ENCODE measurements around the gene ABCB6. TPM values are rescaled to one million over a fixed set of nuclear protein-coding genes. Genes with fewer than 3 reads are reported as not detected.

Gene ABCB6
- total RNA-seq, 1 donor from 2014 or later = 27.4 TPM

DNA sequence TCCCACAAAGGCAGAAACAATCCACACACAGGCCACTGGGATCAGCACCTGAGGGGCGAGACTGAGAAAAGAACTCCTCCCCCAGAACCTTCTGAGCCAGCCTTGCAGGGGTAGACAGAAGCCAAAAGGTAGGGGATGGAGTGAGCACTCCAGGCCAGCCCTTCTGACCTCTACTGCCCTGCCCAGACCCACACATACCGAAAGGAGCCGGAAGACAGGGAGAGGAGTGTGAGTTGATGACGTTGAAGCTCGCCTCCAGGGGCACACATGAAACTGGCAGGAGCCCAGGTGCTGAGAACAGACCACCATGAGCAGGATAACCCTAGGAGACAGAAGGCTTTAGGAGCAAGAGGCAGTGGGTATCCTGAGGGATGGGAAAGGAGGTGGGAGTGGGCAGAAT lies 50.8 kb downstream of the ABCB6 start:
- H3K27ac Mint-ChIP-seq (ENCODE audit: unreplicated experiment) = no peak overlapping the region
- peaks cover 2% of the 10 kb centered on the region for H3K36me3 Mint-ChIP-seq (ENCODE audit: low read depth)
- H3K4me1 Mint-ChIP-seq (ENCODE audit: low read depth) = peaks cover 11% of the 10 kb centered on the region
- no peaks in the 10 kb centered on the region for H3K9me3 Mint-ChIP-seq (ENCODE audit: low read depth)
- TF ChIP-seq, protein P1, sequence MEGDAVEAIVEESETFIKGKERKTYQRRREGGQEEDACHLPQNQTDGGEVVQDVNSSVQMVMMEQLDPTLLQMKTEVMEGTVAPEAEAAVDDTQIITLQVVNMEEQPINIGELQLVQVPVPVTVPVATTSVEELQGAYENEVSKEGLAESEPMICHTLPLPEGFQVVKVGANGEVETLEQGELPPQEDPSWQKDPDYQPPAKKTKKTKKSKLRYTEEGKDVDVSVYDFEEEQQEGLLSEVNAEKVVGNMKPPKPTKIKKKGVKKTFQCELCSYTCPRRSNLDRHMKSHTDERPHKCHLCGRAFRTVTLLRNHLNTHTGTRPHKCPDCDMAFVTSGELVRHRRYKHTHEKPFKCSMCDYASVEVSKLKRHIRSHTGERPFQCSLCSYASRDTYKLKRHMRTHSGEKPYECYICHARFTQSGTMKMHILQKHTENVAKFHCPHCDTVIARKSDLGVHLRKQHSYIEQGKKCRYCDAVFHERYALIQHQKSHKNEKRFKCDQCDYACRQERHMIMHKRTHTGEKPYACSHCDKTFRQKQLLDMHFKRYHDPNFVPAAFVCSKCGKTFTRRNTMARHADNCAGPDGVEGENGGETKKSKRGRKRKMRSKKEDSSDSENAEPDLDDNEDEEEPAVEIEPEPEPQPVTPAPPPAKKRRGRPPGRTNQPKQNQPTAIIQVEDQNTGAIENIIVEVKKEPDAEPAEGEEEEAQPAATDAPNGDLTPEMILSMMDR (IDR thresholded peaks at IDR 0.05) = no peak
- DNase-seq (ENCODE audit: low spot score) = no peak
- H3K4me3 Mint-ChIP-seq (ENCODE audit: unreplicated experiment) = no peak overlapping the region
- no peaks in the 10 kb centered on the region for H3K27me3 Mint-ChIP-seq (ENCODE audit: low read depth)

DNA sequence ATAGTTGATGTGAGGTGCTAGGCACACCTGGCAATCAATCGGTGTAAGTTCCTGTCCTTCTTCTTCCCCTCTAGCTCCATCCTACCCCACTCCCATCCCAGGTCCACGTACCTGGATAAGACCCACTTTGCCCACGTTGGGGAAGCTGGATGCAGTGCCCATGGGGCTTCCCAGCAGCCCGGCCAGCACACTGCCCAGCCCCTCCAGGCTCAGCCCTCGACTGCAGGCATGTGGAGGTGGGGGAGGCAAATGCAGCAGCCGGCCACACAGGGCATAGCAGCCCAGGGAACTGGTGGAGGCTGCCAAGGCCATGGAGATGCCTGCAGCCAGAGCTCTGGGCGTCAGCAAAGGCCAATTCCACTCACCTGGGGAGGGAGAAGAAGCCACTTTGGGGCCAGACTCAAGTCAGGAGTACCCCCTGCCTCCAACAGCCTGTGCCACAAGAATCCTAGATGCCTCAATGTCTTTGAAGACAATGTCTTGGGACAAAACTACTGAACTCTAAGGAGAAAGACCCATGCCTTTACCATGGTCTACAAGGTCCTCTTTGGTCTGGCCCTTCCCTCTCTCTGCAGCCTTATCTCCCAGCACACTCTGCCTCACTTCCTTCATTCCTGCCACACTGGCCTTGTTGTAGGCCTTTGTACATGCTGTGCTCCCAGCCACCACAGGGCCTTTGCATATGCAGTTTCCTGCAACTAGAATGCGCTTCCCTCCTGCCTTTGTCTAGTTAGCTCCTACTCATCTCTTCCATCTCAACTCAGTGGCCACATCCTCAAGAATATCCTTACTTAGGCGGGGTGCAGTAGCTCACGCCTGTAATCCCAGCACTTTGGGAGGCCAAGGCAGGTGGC lies 53.5 kb downstream of the ABCB6 start:
- no peak overlapping the region for H3K4me3 Mint-ChIP-seq (ENCODE audit: unreplicated experiment)
- TF ChIP-seq, protein P1 (IDR thresholded peaks at IDR 0.05) = no peak
- no peaks in the 10 kb centered on the region for H3K9me3 Mint-ChIP-seq (ENCODE audit: low read depth)
- peaks cover 9% of the 10 kb centered on the region for H3K4me1 Mint-ChIP-seq (ENCODE audit: low read depth)
- H3K36me3 Mint-ChIP-seq (ENCODE audit: low read depth) = no peaks in the 10 kb centered on the region
- DNase-seq (ENCODE audit: low spot score) = no peak
- H3K27me3 Mint-ChIP-seq (ENCODE audit: low read depth) = no peaks in the 10 kb centered on the region
- no peak overlapping the region for H3K27ac Mint-ChIP-seq (ENCODE audit: unreplicated experiment)

DNA sequence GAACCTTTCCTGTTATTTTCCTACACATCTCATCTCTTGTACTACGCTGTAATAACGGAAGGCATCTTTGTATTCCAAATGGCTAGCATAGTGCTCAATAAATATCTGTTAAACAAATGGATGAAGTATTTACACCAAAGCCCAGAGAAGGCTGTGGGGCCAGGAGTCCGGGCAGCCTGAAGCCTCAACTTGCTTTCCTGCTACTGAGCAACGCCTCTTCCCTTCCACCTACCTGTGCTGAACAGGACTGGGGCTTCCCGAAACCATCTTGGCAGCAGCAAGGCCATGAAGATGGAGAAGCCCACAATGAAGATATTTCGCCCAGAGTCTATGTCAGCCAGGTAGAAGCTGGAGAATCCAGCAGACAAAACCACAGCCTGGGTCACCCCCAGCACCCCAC lies 55.6 kb downstream of the ABCB6 start:
- Mint-ChIP-seq H3K27me3 (ENCODE audit: low read depth) (no peaks in the 10 kb centered on the region), H3K36me3 (ENCODE audit: low read depth) (no peaks in the 10 kb centered on the region), H3K27ac (ENCODE audit: unreplicated experiment) (no peak overlapping the region), H3K4me1 (ENCODE audit: low read depth) (peaks cover 26% of the 10 kb centered on the region), H3K4me3 (ENCODE audit: unreplicated experiment) (no peak overlapping the region), H3K9me3 (ENCODE audit: low read depth) (no peaks in the 10 kb centered on the region)
- no peak for DNase-seq (ENCODE audit: low spot score)
- TF ChIP-seq, protein P1 (IDR thresholded peaks at IDR 0.05) = no peak

DNA sequence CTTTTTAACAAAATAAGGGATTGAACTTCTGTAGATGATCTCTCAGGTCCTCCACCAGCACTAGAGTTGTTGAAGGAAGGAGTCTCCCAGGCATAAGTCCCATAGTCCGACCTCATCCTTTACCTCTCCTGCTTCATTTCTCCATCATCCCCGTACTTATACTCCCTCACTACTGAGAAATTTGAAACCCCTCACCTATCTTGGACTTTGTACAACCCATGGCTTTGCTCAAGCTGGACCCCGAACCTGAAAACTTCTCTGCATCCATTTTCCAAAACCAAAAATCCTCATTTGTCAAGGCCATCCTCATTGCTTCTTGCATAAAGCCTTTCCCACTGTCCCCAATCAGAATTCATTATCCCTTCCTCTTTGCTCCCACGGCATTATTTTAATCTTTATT lies 57.7 kb downstream of the ABCB6 start:
- H3K9me3 Mint-ChIP-seq (ENCODE audit: low read depth) = no peaks in the 10 kb centered on the region
- H3K4me3 Mint-ChIP-seq (ENCODE audit: unreplicated experiment) = peak overlapping the region; percentile 79
- peaks cover 29% of the 10 kb centered on the region for H3K4me1 Mint-ChIP-seq (ENCODE audit: low read depth)
- H3K27ac Mint-ChIP-seq (ENCODE audit: unreplicated experiment) = peak overlapping the region; percentile 96
- TF ChIP-seq, protein P1 (IDR thresholded peaks at IDR 0.05) = no peak
- H3K27me3 Mint-ChIP-seq (ENCODE audit: low read depth) = no peaks in the 10 kb centered on the region
- no peak for DNase-seq (ENCODE audit: low spot score)
- peaks cover 5% of the 10 kb centered on the region for H3K36me3 Mint-ChIP-seq (ENCODE audit: low read depth)

DNA sequence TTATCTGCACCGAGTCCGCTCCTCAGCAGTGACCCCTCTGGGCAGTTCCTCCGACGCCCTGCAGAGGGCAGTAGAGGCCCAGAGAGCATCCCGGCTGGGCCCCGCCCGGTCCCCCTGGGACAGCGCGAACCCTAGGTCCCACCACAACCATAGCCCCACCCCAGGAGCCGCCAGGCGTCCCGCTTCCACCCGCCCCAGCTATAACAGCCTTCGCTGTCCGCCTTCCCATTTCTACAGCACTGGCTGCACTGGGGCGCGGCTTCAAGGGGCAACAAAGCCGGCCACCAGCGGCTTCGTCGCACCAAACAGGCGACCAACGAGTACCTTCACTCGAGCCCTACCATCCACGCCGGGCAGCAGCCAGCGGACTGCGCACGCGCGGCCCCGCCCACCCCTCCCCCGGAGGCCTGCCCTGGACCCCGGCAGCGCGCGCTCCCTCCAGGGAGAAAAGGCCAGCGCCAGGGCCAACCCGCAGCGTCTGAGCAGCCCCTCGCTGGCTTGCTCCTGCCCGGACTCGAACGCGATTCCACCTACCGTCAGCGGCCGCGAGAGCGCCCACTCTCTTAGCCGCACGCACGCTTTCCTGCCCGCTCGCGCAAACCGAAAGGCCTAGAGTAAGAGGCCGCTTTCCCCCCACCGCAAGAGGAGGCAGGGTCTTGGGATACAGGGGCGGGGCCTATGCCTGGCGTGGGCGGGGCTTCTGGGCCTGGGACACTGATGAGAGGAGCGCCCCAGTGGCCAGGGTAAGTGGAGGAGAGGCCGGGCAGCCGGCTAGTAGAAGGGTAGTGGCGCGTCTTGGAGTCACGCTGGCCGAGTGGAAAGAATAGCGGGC lies 58.4 kb downstream of the ABCB6 start, which contains the start of gene NHEJ1:
Gene NHEJ1, minus strand, starts transcription at position 630 of the 832 bp plus-strand sequence. CDS start 2,453 bp downstream, outside the sequence.
- Mint-ChIP-seq H3K36me3 (ENCODE audit: low read depth) (peaks cover 5% of the 10 kb centered on the region), H3K4me3 (ENCODE audit: unreplicated experiment) (peak within 1 kb of the TSS; percentile 79), H3K27ac (ENCODE audit: unreplicated experiment) (peak within 1 kb of the TSS; percentile 96), H3K4me1 (ENCODE audit: low read depth) (peaks cover 29% of the 10 kb centered on the region), H3K27me3 (ENCODE audit: low read depth) (no peaks in the 10 kb centered on the region), H3K9me3 (ENCODE audit: low read depth) (no peaks in the 10 kb centered on the region)
- peak; percentile 98 for DNase-seq (ENCODE audit: low spot score)
- TF ChIP-seq, protein P1 (IDR thresholded peaks at IDR 0.05) = peak; percentile 99
